ENCODE results near the gene FKBP11.
"Not testable (repeated sequence)": the region's sequence is repeated elsewhere in the genome, so short reads cannot be mapped to it uniquely, and the experiment has no call there.

DNA sequence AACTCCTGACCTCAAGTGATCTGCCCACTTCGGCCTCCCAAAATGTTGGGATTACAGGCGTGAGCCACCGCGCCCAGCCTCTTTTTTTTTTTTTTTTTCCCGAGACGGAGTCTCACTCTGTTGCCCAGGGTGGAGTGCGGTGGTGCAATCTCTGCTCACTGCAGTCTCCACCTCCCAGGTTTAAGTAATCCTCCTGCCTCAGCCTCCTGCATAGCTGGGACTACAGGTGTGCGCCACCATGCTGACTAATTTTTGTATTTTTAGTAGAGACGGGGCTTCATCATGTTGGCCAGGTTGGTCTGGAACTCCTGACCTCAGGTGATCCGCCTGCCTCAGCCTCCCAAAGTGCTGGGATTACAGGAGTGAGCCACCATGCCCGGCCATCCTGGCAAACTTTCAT is 15.6 kb downstream of the FKBP11 start:
- TF ChIP-seq ZNF324 (tag by site-specific recombination; IDR thresholded peaks at IDR 0.05); KLF1 (tag by site-specific recombination; IDR thresholded peaks at IDR 0.05); SETDB1 (IDR thresholded peaks at IDR 0.05; ENCODE audit: insufficient read length, low read length); ZNF274 (IDR thresholded peaks at IDR 0.05; ENCODE audit: low read length); ZNF274 (tag by site-specific recombination; IDR thresholded peaks at IDR 0.05; ENCODE audit: borderline replicate concordance): not testable (repeated sequence)
- TF ChIP-seq, protein P1, sequence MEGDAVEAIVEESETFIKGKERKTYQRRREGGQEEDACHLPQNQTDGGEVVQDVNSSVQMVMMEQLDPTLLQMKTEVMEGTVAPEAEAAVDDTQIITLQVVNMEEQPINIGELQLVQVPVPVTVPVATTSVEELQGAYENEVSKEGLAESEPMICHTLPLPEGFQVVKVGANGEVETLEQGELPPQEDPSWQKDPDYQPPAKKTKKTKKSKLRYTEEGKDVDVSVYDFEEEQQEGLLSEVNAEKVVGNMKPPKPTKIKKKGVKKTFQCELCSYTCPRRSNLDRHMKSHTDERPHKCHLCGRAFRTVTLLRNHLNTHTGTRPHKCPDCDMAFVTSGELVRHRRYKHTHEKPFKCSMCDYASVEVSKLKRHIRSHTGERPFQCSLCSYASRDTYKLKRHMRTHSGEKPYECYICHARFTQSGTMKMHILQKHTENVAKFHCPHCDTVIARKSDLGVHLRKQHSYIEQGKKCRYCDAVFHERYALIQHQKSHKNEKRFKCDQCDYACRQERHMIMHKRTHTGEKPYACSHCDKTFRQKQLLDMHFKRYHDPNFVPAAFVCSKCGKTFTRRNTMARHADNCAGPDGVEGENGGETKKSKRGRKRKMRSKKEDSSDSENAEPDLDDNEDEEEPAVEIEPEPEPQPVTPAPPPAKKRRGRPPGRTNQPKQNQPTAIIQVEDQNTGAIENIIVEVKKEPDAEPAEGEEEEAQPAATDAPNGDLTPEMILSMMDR (tag by site-specific recombination; IDR thresholded peaks at IDR 0.05), result not testable (repeated sequence)
- TF ChIP-seq, protein P2, sequence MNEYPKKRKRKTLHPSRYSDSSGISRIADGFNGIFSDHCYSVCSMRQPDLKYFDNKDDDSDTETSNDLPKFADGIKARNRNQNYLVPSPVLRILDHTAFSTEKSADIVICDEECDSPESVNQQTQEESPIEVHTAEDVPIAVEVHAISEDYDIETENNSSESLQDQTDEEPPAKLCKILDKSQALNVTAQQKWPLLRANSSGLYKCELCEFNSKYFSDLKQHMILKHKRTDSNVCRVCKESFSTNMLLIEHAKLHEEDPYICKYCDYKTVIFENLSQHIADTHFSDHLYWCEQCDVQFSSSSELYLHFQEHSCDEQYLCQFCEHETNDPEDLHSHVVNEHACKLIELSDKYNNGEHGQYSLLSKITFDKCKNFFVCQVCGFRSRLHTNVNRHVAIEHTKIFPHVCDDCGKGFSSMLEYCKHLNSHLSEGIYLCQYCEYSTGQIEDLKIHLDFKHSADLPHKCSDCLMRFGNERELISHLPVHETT (tag by site-specific recombination; IDR thresholded peaks at IDR 0.05), result not testable (repeated sequence)

Data from HEK293 (cell line).